ENCODE data around the gene LMX1A. TPM values are rescaled to one million over a fixed set of nuclear protein-coding genes. Genes with fewer than 3 reads are reported as not detected.
A peak's percentile ranks its signal among the peaks of the same experiment; 100 is the strongest.

The LMX1A gene
- total RNA-seq, 1 donor from 2014 or later, result not detected

DNA sequence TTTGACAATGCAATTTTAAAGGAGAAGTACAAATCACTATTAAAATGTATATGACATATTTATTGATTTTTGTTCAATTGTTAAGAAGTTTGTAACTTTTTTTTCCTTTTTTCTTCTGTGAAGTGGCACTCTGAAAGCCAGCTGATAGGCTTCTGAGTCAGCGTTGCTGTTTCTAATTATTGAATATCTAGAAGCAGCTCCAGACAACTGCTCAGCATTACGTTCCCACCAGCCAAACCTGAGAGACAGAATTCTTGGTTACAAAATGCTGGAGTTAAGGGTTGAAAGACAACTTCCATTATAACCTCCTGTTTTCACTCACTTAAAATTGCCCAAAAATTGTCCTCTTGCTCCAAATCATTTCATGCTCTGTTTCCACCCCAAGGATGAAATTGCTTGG lies 31.4 kb upstream of the LMX1A start:
- Histone ChIP-seq H3K27ac (no peak overlapping the region), H3K36me3 (no peaks in the 10 kb centered on the region), H3K4me1 (peaks cover 13% of the 10 kb centered on the region), H3K9me3 (no peaks in the 10 kb centered on the region), H3K4me3 (no peak overlapping the region), H3K27me3 (no peaks in the 10 kb centered on the region)
- DNase-seq (ENCODE audit: extremely low spot score in 2 of 2), result no peak
- TF ChIP-seq POLR2AphosphoS5 (IDR thresholded peaks at IDR 0.05; ENCODE audit: insufficient read depth in 1 of 2, low read depth in 1 of 2) (no peak), POLR2A (IDR thresholded peaks at IDR 0.05) (no peak)
- TF ChIP-seq, protein P1, sequence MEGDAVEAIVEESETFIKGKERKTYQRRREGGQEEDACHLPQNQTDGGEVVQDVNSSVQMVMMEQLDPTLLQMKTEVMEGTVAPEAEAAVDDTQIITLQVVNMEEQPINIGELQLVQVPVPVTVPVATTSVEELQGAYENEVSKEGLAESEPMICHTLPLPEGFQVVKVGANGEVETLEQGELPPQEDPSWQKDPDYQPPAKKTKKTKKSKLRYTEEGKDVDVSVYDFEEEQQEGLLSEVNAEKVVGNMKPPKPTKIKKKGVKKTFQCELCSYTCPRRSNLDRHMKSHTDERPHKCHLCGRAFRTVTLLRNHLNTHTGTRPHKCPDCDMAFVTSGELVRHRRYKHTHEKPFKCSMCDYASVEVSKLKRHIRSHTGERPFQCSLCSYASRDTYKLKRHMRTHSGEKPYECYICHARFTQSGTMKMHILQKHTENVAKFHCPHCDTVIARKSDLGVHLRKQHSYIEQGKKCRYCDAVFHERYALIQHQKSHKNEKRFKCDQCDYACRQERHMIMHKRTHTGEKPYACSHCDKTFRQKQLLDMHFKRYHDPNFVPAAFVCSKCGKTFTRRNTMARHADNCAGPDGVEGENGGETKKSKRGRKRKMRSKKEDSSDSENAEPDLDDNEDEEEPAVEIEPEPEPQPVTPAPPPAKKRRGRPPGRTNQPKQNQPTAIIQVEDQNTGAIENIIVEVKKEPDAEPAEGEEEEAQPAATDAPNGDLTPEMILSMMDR (IDR thresholded peaks at IDR 0.05), result no peak
- intact Hi-C loops (cut with DNase I), result no loop called here

DNA sequence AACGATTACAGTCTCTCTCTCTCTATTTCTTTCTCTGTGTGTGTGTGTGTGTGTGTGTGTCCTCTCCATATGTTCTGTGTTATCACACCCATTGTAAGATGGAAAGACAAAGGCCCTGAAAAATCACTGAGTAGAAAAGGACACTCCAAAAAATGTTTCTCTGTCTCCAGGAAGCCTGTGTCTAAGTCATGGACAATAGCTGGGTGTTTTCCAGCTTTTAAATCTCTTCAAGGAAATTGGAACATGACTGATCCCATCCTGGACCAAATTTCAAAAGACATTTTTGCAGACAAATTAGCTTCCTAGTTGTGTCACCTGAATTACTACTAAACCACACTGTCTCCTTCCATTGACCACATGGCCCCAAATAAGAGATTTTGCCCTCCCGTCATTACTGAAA lies 31.0 kb upstream of the LMX1A start:
- Histone ChIP-seq H3K27me3 (no peaks in the 10 kb centered on the region), H3K4me1 (peaks cover 17% of the 10 kb centered on the region), H3K36me3 (no peaks in the 10 kb centered on the region), H3K9me3 (no peaks in the 10 kb centered on the region), H3K27ac (no peak overlapping the region), H3K4me3 (no peak overlapping the region)
- intact Hi-C loops (cut with DNase I), result no loop called here
- TF ChIP-seq, protein P1 (IDR thresholded peaks at IDR 0.05), result no peak
- TF ChIP-seq POLR2A (IDR thresholded peaks at IDR 0.05) (no peak), POLR2AphosphoS5 (IDR thresholded peaks at IDR 0.05; ENCODE audit: insufficient read depth in 1 of 2, low read depth in 1 of 2) (no peak)
- no peak for DNase-seq (ENCODE audit: extremely low spot score in 2 of 2)

DNA sequence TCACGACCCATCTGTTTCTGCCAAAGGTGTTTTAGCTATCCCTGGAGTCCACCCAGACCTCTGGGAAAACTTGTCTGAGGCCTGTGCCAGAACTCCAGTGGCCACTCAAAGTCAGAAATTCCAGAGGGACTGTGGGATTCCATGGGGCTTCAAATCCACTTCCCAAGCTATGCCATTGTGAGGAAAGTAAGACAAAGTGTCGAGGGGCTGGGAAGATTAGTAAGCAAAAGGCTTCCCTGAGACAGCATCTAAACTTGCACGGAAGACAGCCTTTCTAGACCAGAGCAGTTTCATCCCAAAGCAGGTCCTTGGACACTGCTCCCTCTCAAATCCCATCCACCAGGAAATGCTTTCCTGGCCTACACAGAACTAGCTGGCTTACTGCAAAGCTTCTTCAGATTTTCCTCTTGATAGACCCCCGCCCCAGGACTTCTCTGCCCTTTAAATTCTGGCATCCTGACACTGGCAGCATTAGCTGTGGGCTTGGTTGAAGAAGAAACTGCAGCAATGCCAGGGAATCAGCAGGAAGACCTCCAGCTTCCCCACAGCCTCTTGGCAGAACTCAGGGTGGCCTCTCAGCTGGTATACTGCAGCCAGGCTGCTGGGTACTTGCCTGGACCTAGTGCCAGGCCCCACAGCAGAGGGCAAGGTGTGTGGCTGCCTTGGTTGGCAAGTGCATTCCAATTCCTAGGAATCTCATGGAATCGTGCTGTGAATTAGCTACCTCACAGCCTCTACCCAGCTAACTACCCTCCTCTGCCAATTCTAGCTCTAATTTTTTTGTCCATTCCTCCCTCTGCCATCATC lies 27.3 kb upstream of the LMX1A start:
- no peak for DNase-seq (ENCODE audit: extremely low spot score in 2 of 2)
- Histone ChIP-seq H3K9me3 (no peaks in the 10 kb centered on the region), H3K36me3 (no peaks in the 10 kb centered on the region), H3K27me3 (no peaks in the 10 kb centered on the region), H3K4me1 (peaks cover 17% of the 10 kb centered on the region), H3K4me3 (no peak overlapping the region), H3K27ac (peak overlapping the region; percentile 79)
- TF ChIP-seq, protein P1 (IDR thresholded peaks at IDR 0.05), result no peak
- no peak for TF ChIP-seq POLR2AphosphoS5 (IDR thresholded peaks at IDR 0.05; ENCODE audit: insufficient read depth in 1 of 2, low read depth in 1 of 2)
- TF ChIP-seq POLR2A (IDR thresholded peaks at IDR 0.05), result no peak
- intact Hi-C loops (cut with DNase I), result no loop called here

GRCh38 chr1:165383067-165383466 lies 26.6 kb upstream of the LMX1A start:
- intact Hi-C loops (cut with DNase I), result no loop called here
- H3K27me3 ChIP-seq, result no peaks in the 10 kb centered on the region
- peak in 1 of 2 donors; percentile 93 for DNase-seq (ENCODE audit: extremely low spot score in 2 of 2)
- H3K27ac ChIP-seq, result peak overlapping the region; percentile 79
- peaks cover 17% of the 10 kb centered on the region for H3K4me1 ChIP-seq
- H3K36me3 ChIP-seq, result no peaks in the 10 kb centered on the region
- TF ChIP-seq, protein P1 (IDR thresholded peaks at IDR 0.05), result no peak
- peak; percentile 66 to 73 for TF ChIP-seq POLR2AphosphoS5 (IDR thresholded peaks at IDR 0.05; ENCODE audit: insufficient read depth in 1 of 2, low read depth in 1 of 2)
- no peak for TF ChIP-seq POLR2A (IDR thresholded peaks at IDR 0.05)
- no peaks in the 10 kb centered on the region for H3K9me3 ChIP-seq
- H3K4me3 ChIP-seq, result no peak overlapping the region
